ENCODE data around the gene GYG1. TPM values are rescaled to one million over a fixed set of nuclear protein-coding genes. Genes with fewer than 3 reads are reported as not detected.

The GYG1 gene
- total RNA-seq, 1 donor from 2014 or later: 20.2 TPM

GRCh38 chr3:149007567-149008257 is 16.4 kb downstream of the GYG1 start:
- no peak for TF ChIP-seq CTCF (IDR thresholded peaks at IDR 0.05)
- ChIA-PET CTCF (no interaction called here), POLR2A (no interaction called here)
- intact Hi-C loops (cut with micrococcal nuclease): no loop called here
- Mint-ChIP-seq H3K4me3 (no peak overlapping the region), H3K9me3 (no peaks in the 10 kb centered on the region), H3K36me3 (ENCODE audit: low read depth) (peaks cover 49% of the 10 kb centered on the region), H3K27me3 (no peaks in the 10 kb centered on the region), H3K27ac (no peak overlapping the region), H3K4me1 (peaks cover 8% of the 10 kb centered on the region)
- DNase-seq: no peak
- ATAC-seq (ENCODE audit: low read depth): no peak

- intact Hi-C loops (cut with micrococcal nuclease): no loop called here
- ChIA-PET CTCF (no interaction called here), POLR2A (no interaction called here)
- H3K4me1 Mint-ChIP-seq: no peaks in the 10 kb centered on the region
- ATAC-seq (ENCODE audit: low read depth): no peak
- peaks cover 58% of the 10 kb centered on the region for H3K36me3 Mint-ChIP-seq (ENCODE audit: low read depth)
- H3K27me3 Mint-ChIP-seq: no peaks in the 10 kb centered on the region
- H3K9me3 Mint-ChIP-seq: no peaks in the 10 kb centered on the region
- TF ChIP-seq CTCF (IDR thresholded peaks at IDR 0.05): no peak
- H3K27ac Mint-ChIP-seq: no peak overlapping the region
- no peak for DNase-seq
- no peak overlapping the region for H3K4me3 Mint-ChIP-seq
These were observed 18.4 kb downstream of the GYG1 start for GRCh38 chr3:149009732-149010131.

- peaks cover 64% of the 10 kb centered on the region for H3K36me3 Mint-ChIP-seq (ENCODE audit: low read depth)
- H3K4me3 Mint-ChIP-seq: no peak overlapping the region
- H3K9me3 Mint-ChIP-seq: no peaks in the 10 kb centered on the region
- DNase-seq: no peak
- no peaks in the 10 kb centered on the region for H3K27me3 Mint-ChIP-seq
- no peak for TF ChIP-seq CTCF (IDR thresholded peaks at IDR 0.05)
- ATAC-seq (ENCODE audit: low read depth): no peak
- no peaks in the 10 kb centered on the region for H3K4me1 Mint-ChIP-seq
- CTCF ChIA-PET: no interaction called here
- intact Hi-C loops (cut with micrococcal nuclease): no loop called here
- POLR2A ChIA-PET: interaction anchor here (0.7 kb wide), 1 partner anchor 21 kb away, joined by 5 read pairs; no protein-coding TSS in a partner anchor
- no peak overlapping the region for H3K27ac Mint-ChIP-seq
These were observed 19.2 kb downstream of the GYG1 start for GRCh38 chr3:149010504-149010951.

- no peak for TF ChIP-seq CTCF (IDR thresholded peaks at IDR 0.05)
- Mint-ChIP-seq H3K9me3 (no peaks in the 10 kb centered on the region), H3K27ac (no peak overlapping the region), H3K4me1 (no peaks in the 10 kb centered on the region), H3K4me3 (no peak overlapping the region), H3K27me3 (no peaks in the 10 kb centered on the region), H3K36me3 (ENCODE audit: low read depth) (peaks cover 64% of the 10 kb centered on the region)
- ChIA-PET CTCF (no interaction called here), POLR2A (no interaction called here)
- ATAC-seq (ENCODE audit: low read depth) (no peak), DNase-seq (no peak)
- intact Hi-C loops (cut with micrococcal nuclease): no loop called here
These were observed 19.6 kb downstream of the GYG1 start for GRCh38 chr3:149010966-149011365.

- intact Hi-C loops (cut with micrococcal nuclease): no loop called here
- POLR2A ChIA-PET: no interaction called here
- H3K9me3 Mint-ChIP-seq: no peaks in the 10 kb centered on the region
- TF ChIP-seq CTCF (IDR thresholded peaks at IDR 0.05): no peak
- H3K36me3 Mint-ChIP-seq (ENCODE audit: low read depth): peaks cover 68% of the 10 kb centered on the region
- H3K27ac Mint-ChIP-seq: no peak overlapping the region
- H3K27me3 Mint-ChIP-seq: no peaks in the 10 kb centered on the region
- DNase-seq: no peak
- ATAC-seq (ENCODE audit: low read depth): no peak
- no peaks in the 10 kb centered on the region for H3K4me1 Mint-ChIP-seq
- CTCF ChIA-PET: no interaction called here
- H3K4me3 Mint-ChIP-seq: no peak overlapping the region
These were observed 20.3 kb downstream of the GYG1 start for GRCh38 chr3:149011676-149012075.
